Epithelial cell of proximal tubule (primary cell): ENCODE data around the gene KCNG2. TPM values are rescaled to one million over a fixed set of nuclear protein-coding genes. Genes with fewer than 3 reads are reported as not detected.

Source experiments
- DNase-seq: peaks from one replicate; pipeline ENCODE4 v3.0.0-alpha.2; 2011; ENCODE audit warnings: low read depth
- H3K4me3 ChIP-seq: 2 replicates; pipeline ENCODE4 v1.5.1; 2011; ENCODE audit warnings: low read depth, mild to moderate bottlenecking, low read length
- total RNA-seq: library from RNA; depleted of rRNA; stranded (reverse); fragments of >200 nt; gene quantifications from 2 replicates; pipeline ENCODE4 v1.2.3, GENCODE V29; 2015
- TF ChIP-seq, protein P1 (sequence below): conservative IDR thresholded peaks from 2 replicates; pipeline ENCODE4 v1.5.1; 2012; ENCODE audit warnings: low read depth, mild to moderate bottlenecking, low read length

The KCNG2 gene
- total RNA-seq, 1 donor from 2014 or later, result not detected

DNA sequence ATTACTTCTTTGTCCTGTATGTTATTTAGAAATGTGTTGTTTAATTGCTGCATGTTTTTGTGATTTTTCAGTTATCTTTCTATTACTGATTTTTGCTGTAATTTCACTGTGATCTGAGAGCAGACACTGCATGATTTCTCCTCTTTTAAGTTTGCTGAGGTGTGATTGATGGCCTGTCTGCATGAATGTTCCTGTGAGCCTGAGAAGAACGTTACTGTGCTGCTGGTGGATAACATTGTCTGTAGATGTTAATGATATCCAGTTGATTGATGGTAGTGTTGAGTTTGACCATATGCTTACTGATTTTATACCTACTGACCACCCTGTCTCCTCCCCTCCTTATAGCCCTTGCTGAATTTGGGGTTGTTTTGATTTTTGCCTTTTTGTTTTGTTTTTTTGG lies 37.4 kb upstream of the KCNG2 start:
- no peak overlapping the region for H3K4me3 ChIP-seq
- TF ChIP-seq, protein P1, sequence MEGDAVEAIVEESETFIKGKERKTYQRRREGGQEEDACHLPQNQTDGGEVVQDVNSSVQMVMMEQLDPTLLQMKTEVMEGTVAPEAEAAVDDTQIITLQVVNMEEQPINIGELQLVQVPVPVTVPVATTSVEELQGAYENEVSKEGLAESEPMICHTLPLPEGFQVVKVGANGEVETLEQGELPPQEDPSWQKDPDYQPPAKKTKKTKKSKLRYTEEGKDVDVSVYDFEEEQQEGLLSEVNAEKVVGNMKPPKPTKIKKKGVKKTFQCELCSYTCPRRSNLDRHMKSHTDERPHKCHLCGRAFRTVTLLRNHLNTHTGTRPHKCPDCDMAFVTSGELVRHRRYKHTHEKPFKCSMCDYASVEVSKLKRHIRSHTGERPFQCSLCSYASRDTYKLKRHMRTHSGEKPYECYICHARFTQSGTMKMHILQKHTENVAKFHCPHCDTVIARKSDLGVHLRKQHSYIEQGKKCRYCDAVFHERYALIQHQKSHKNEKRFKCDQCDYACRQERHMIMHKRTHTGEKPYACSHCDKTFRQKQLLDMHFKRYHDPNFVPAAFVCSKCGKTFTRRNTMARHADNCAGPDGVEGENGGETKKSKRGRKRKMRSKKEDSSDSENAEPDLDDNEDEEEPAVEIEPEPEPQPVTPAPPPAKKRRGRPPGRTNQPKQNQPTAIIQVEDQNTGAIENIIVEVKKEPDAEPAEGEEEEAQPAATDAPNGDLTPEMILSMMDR, result no peak
- DNase-seq, result no peak

DNA sequence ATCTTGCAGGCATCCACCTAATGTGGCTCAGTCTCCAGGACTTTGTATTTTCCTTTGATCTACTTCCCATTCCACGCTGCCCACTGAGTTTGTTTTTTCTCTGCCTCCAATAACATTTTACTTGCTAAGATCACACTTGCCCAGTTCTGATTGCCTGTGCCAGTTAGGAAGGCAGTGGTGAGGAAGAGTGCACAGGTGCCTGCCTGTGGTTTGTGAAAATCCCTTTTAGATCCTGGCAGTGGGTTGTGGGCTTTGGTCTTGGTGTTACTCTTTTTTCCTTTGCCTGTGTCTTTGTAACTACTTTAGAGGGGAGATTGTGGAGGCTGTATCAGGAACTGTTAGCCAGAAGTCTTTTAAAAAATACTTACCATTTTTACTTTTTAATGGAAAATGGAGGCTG lies 36.9 kb upstream of the KCNG2 start:
- no peak overlapping the region for H3K4me3 ChIP-seq
- TF ChIP-seq, protein P1, result no peak
- DNase-seq, result no peak

DNA sequence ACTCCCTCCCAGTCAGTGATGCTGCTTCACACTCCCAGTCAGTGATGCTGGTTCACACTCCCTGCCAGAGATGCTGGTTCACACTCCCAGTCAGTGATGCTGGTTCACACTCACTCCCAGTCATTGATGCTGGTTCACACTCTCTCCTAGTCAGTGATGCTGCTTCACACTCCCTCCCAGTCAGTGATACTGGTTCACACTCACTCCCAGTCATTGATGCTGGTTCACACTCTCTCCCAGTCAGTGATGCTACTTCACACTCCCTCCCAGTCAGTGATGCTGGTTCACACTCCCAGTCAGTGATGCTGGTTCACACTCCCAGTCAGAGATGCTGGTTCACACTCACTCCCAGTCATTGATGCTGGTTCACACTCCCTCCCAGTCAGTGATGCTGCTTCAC lies 34.3 kb upstream of the KCNG2 start:
- no peak overlapping the region for H3K4me3 ChIP-seq
- no peak for DNase-seq
- TF ChIP-seq, protein P1, result no peak

DNA sequence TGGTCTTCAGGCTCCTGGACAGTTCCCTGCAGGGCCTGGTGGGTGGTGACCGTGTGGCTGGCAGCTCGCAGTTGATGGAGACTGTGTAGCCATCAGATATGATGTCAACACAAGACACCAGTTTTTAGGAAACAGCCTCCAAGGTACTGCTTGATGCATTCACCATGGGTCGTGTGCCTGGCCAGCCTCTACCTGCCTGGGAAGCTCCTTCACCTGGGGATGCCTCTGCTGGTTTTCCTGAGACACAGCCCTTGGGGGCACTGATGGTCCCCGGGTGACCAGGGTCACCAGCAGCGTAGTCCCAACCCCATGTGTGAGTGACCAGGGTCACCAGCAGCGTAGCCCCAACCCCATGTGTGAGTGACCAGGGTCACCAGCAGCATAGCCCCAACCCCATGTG lies 33.6 kb upstream of the KCNG2 start:
- TF ChIP-seq, protein P1, result no peak
- H3K4me3 ChIP-seq, result no peak overlapping the region
- no peak for DNase-seq

DNA sequence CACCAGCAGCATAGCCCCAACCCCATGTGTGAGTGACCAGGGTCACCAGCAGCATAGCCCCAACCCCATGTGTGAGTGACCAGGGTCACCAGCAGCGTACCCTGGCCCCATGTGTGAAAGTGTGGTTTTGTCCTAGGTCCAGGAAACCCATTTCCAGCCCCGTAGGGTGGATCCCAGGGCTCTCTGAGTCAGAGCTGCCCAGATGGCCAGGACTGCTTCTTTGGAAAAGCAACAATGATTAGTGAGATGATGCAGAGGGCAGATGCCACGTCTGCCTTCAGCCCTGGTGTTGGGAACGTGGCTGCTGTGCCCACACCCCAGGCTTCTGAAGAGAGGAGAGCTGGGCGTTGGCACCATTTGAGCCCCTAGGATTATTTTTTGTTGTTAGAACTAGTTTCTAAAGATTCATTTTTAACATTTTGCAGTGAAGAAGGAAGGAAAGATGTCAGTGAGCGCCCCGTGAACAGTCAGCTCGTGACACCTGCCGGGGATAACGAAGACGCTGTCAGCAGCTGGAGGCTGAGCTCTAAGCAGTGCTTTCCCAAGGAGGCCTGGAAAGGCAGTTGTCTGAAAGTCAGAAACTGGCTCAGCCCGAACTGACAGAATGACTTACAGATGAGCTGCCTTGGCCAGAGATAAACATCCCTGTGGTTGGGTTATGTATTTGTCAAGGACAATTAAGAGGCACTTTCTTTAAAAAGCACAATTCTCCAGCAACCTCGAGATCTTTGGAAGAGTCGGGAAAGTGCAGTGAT lies 32.1 kb upstream of the KCNG2 start:
- DNase-seq, result no peak
- H3K4me3 ChIP-seq, result no peak overlapping the region
- TF ChIP-seq, protein P1, result no peak

DNA sequence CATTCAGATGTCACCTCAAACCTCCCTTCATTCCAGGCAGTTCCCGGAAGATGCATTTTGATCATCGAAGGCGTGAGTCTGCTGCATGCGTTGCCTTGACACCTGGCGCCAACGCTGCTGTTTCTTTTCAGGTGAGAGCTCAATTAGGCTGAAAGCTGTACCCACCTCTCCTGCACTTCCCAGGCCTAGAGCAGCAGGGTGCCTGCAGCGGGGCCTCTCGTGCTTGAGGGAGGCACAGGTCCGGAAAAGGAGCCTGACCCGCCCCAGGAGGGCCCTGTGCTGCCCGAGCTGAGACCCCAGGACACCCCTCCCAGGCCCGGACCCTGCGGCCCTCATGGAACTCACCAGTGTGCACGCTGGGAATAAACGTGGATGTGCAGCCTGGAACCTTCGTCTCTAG lies 31.4 kb upstream of the KCNG2 start:
- TF ChIP-seq, protein P1, result no peak

DNA sequence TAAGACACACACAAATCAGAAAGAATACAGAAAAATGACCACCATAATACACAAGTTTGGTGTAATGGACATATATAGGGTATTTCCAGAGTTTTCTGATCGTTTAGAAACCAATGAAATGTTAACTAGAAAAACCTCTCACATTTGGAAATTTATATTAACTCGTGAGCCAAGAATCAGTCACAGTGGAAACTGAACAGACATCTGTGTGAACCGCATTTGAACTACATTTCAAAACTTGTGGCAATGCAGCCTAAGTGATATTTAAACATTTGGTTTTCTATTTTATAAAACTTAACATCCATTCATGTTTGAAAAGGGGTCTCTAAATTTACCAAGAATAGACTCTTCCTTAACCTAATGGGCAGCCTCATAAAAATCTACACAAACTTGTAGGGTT lies 29.0 kb upstream of the KCNG2 start:
- no peak overlapping the region for H3K4me3 ChIP-seq
- no peak for DNase-seq
- TF ChIP-seq, protein P1, result no peak

More for the DNA sequence above, 31.4 kb upstream of the KCNG2 start:
- DNase-seq, result no peak
- no peak overlapping the region for H3K4me3 ChIP-seq
